Measurements from ENCODE around the gene GSE1. TPM values are rescaled to one million over a fixed set of nuclear protein-coding genes. Genes with fewer than 3 reads are reported as not detected.

GSE1 gene
- total RNA-seq, 1 experiment from 2014 or later = 124 TPM

GRCh38 chr16:85631802-85632393, 18.8 kb downstream of the GSE1 start (continued):
- TF ChIP-seq SMAD3 (CRISPR knock-in tag; IDR thresholded peaks at IDR 0.05; ENCODE audit: borderline replicate concordance) (no peak), ESRRA (CRISPR knock-in tag; IDR thresholded peaks at IDR 0.05; ENCODE audit: borderline replicate concordance) (no peak), EMX1 (CRISPR knock-in tag; IDR thresholded peaks at IDR 0.05) (no peak), RELA (CRISPR knock-in tag; IDR thresholded peaks at IDR 0.05; ENCODE audit: borderline replicate concordance) (no peak)
- TF ChIP-seq, protein P1, sequence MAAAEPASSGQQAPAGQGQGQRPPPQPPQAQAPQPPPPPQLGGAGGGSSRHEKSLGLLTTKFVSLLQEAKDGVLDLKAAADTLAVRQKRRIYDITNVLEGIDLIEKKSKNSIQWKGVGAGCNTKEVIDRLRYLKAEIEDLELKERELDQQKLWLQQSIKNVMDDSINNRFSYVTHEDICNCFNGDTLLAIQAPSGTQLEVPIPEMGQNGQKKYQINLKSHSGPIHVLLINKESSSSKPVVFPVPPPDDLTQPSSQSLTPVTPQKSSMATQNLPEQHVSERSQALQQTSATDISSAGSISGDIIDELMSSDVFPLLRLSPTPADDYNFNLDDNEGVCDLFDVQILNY (CRISPR knock-in tag; IDR thresholded peaks at IDR 0.05) = no peak

DNA sequence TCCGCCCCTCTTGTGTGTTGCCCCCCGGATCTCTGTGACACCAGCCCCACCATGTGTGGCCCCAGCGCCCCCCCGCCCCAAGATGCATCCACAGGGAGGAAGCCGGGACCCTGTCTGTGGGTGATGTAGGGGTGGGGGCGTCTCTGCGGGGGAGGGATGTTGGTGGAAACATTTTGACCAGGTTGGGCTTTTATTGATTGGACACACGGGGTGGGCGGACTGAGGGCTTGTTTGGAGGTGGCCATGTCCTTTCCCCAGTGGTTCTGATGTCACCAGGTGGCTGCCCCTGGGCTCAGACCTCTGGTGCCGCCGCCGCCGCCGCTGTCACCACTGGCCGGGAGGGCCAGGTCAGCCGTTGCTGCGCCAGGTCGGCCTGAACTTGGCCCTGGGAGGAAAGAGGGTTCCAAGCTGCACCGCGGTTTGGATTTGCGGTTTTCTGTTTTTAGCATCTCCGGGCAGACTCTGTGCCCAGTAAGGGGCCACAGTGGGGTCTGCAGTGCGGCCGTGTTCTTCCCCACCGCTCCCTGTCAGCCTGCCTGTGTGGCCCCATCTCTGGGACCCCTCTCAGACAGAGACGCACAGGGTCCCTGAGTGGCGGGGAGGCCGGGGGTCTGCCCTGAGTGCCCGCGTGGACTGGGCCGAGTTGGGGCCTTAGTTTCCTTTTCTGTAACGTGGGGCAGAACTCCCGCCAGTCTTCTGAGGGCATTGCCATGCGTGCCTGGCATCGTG, 19.8 kb downstream of the GSE1 start:
- H3K27me3 Mint-ChIP-seq (ENCODE audit: low read depth) = no peaks in the 10 kb centered on the region
- DNase-seq (ENCODE audit: low spot score) = no peak
- no peak overlapping the region for H3K27ac Mint-ChIP-seq
- no peak for TF ChIP-seq NFATC4 (CRISPR knock-in tag; IDR thresholded peaks at IDR 0.05)
- no peak for TF ChIP-seq CDX4 (CRISPR knock-in tag; IDR thresholded peaks at IDR 0.05; ENCODE audit: borderline replicate concordance)
- no peak for TF ChIP-seq ZNF281 (CRISPR knock-in tag; IDR thresholded peaks at IDR 0.05)
- no peak for TF ChIP-seq AFF4 (CRISPR knock-in tag; IDR thresholded peaks at IDR 0.05; ENCODE audit: borderline replicate concordance)
- TF ChIP-seq CREM (CRISPR knock-in tag; IDR thresholded peaks at IDR 0.05) = no peak
- TF ChIP-seq MXD4 (CRISPR knock-in tag; IDR thresholded peaks at IDR 0.05; ENCODE audit: borderline replicate concordance) = no peak
- no peak for TF ChIP-seq ZNF121 (CRISPR knock-in tag; IDR thresholded peaks at IDR 0.05)
- TF ChIP-seq ERG (CRISPR knock-in tag; IDR thresholded peaks at IDR 0.05) = no peak
- TF ChIP-seq FOXJ3 (CRISPR knock-in tag; IDR thresholded peaks at IDR 0.05; ENCODE audit: borderline replicate concordance) = no peak
- TF ChIP-seq ZNF425 (CRISPR knock-in tag; conservative IDR thresholded peaks at IDR 0.05) = no peak
- TF ChIP-seq NR3C1 (CRISPR knock-in tag; conservative IDR thresholded peaks at IDR 0.05; ENCODE audit: low read depth) = no peak
- TF ChIP-seq GTF2I (CRISPR knock-in tag; conservative IDR thresholded peaks at IDR 0.05) = no peak
- no peak for TF ChIP-seq TCF7 (CRISPR knock-in tag; IDR thresholded peaks at IDR 0.05; ENCODE audit: low read depth)
- H3K4me3 Mint-ChIP-seq = no peak overlapping the region
- H3K4me1 Mint-ChIP-seq = peaks cover 4% of the 10 kb centered on the region
- peaks cover 20% of the 10 kb centered on the region for H3K9me3 Mint-ChIP-seq
- H3K36me3 Mint-ChIP-seq = peaks cover 20% of the 10 kb centered on the region
- ATAC-seq = no peak
- ChIA-PET CTCF (interaction anchor here (0.7 to 1.9 kb wide), 11 partner anchors 16 to 380 kb away, joined by 3 to 28 read pairs (median 4); no protein-coding TSS in a partner anchor), POLR2A (no interaction called here)
